ENCODE measurements around the gene TTC28.

Gene TTC28

DNA sequence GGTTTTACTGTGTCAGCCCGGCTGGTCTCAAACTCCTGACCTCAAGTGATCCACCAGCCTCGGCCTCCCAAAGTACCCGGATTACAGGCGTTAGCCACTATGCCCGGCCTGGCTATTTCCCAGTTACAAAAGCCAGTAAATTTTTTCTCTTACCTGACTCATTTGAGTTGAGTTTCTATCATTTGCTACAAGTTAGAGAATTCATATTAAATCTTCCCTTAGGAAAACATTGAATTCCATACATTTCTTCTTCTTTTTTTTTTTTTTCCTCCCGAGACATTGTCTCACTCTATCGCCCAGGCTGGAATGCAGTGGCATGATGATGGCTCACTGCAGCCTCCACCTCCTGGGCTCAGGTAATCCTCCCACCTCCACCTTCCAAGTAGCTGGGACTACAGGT is 36.0 kb upstream of the TTC28 start:
- Histone ChIP-seq H3K23ac (ENCODE audit: low read length) (no peak overlapping the region), H3K36me3 (ENCODE audit: control insufficient read depth, insufficient read depth, low read length) (no peaks in the 10 kb centered on the region), H3K79me1 (ENCODE audit: low read length) (no peaks in the 10 kb centered on the region), H3K27ac (ENCODE audit: low read depth, low read length) (no peak overlapping the region), H3K4me2 (ENCODE audit: low read length) (no peak overlapping the region), H2AK5ac (ENCODE audit: low read length) (no peak overlapping the region), H3K4ac (ENCODE audit: low read depth, low read length) (no peak overlapping the region), H2BK5ac (ENCODE audit: low read length) (no peak overlapping the region), H4K5ac (ENCODE audit: low read length) (no peak overlapping the region), H3K4me3 (ENCODE audit: low read length) (no peak overlapping the region), H3K27me3 (ENCODE audit: insufficient read depth, low read length, poor library complexity) (no peaks in the 10 kb centered on the region), H3K9ac (ENCODE audit: low read length) (no peak overlapping the region), H3K56ac (ENCODE audit: low read length) (no peak overlapping the region), H3K79me2 (ENCODE audit: control insufficient read depth, insufficient read depth, low read length) (no peaks in the 10 kb centered on the region), H2BK15ac (replicated peaks; ENCODE audit: low read depth) (no peak overlapping the region), H2BK120ac (ENCODE audit: low read depth, low read length) (no peak overlapping the region), H3K18ac (ENCODE audit: low read length) (no peak overlapping the region), H4K8ac (ENCODE audit: low read depth, low read length) (no peak overlapping the region), H3K4me1 (ENCODE audit: control insufficient read depth, low read depth, low read length) (no peaks in the 10 kb centered on the region)
- no CpG with 5 or more reads among the region's 7 CpGs for WGBS (ENCODE audit: extremely low coverage, insufficient coverage, low lambda C conversion rate)
- no peak for DNase-seq

DNA sequence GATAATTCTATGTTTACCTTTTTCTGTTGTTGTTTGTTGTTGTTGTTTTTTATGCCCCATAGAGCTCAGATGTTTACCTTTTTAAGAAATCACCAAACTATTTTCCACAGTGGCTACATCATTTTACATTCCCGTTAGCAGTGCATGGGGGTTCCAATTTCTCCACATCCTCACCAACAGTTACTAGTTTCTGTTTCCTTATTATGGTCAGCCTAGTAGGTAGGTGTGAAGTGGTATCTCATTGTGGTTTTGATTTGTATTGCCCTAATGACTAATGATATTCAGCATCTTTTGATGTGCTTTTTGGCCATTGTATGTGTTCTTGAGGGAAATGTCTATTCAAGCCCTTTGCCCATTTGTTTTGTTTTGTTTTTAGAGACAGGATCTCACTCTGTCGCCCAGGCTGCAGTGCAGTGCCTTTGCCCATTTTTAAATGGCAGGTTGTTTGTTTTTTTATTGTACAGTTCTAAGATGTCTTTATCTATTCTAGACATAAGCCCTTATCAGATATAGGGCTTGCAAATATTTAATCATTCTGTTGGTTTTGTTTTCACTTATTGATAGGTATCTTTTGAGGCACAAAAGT is 34.5 kb upstream of the TTC28 start:
- H3K4me3 ChIP-seq (ENCODE audit: low read length): no peak overlapping the region
- no peak overlapping the region for H3K9ac ChIP-seq (ENCODE audit: low read length)
- no peaks in the 10 kb centered on the region for H3K79me2 ChIP-seq (ENCODE audit: control insufficient read depth, insufficient read depth, low read length)
- no peaks in the 10 kb centered on the region for H3K79me1 ChIP-seq (ENCODE audit: low read length)
- H3K18ac ChIP-seq (ENCODE audit: low read length): no peak overlapping the region
- H3K4ac ChIP-seq (ENCODE audit: low read depth, low read length): no peak overlapping the region
- H3K27ac ChIP-seq (ENCODE audit: low read depth, low read length): no peak overlapping the region
- H3K4me2 ChIP-seq (ENCODE audit: low read length): no peak overlapping the region
- DNase-seq: no peak
- no peak overlapping the region for H3K23ac ChIP-seq (ENCODE audit: low read length)
- no peak overlapping the region for H2BK120ac ChIP-seq (ENCODE audit: low read depth, low read length)
- no peak overlapping the region for H2BK5ac ChIP-seq (ENCODE audit: low read length)
- WGBS (ENCODE audit: extremely low coverage, insufficient coverage, low lambda C conversion rate): no CpG with 5 or more reads among the region's 2 CpGs
- H3K27me3 ChIP-seq (ENCODE audit: insufficient read depth, low read length, poor library complexity): no peaks in the 10 kb centered on the region
- H3K56ac ChIP-seq (ENCODE audit: low read length): no peak overlapping the region
- H2AK5ac ChIP-seq (ENCODE audit: low read length): no peak overlapping the region
- H3K4me1 ChIP-seq (ENCODE audit: control insufficient read depth, low read depth, low read length): no peaks in the 10 kb centered on the region
- no peak overlapping the region for H4K5ac ChIP-seq (ENCODE audit: low read length)
- H4K8ac ChIP-seq (ENCODE audit: low read depth, low read length): no peak overlapping the region
- H2BK15ac ChIP-seq (replicated peaks; ENCODE audit: low read depth): no peak overlapping the region
- H3K36me3 ChIP-seq (ENCODE audit: control insufficient read depth, insufficient read depth, low read length): no peaks in the 10 kb centered on the region

DNA sequence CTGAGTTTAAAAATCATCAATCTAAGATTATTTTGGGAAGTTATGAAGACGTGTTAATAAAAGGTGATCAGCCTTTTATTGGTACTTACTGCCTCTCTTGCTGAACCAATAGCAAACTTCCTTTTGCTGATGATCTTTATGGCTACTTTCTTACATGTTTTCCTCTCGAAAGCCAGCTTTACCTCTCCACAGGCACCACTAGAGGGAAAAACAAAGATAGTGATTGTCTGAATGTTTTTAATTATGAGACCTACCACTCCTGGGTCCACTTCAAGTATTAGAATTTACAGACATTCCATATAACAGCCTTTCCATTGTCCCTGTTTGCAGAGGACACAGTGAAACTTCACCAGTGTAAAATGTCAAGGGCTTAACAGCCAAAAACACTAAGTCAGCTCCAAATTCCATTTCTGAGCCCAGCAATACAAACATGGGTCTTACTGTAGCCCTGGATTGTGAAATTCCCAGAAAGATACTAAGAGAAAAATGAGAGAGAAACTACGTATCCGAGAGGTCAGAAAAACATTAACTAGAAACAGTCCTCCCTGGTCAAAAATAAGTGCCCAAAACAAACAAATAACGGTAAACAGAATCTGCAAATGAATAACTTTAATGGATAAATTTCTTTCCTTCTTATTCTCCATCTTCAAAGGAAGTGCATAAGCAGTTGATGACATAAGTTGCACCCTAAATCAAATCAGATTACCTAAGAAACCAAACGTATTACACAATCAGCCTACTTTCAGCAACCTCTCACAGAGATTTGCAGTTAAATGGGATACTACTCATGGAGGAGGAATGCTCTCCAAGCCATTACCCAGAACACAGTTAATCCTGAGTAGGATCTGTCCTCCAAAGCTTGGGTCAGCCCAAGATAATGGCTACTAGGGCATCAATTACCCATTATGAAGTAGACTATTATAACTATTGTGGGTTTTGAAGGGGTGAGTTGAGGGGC is 32.5 kb upstream of the TTC28 start:
- Histone ChIP-seq H2BK5ac (ENCODE audit: low read length) (no peak overlapping the region), H3K18ac (ENCODE audit: low read length) (no peak overlapping the region), H3K9ac (ENCODE audit: low read length) (no peak overlapping the region), H2BK15ac (replicated peaks; ENCODE audit: low read depth) (no peak overlapping the region), H2AK5ac (ENCODE audit: low read length) (no peak overlapping the region), H3K4me2 (ENCODE audit: low read length) (no peak overlapping the region), H2BK120ac (ENCODE audit: low read depth, low read length) (no peak overlapping the region), H3K79me2 (ENCODE audit: control insufficient read depth, insufficient read depth, low read length) (no peaks in the 10 kb centered on the region), H3K4ac (ENCODE audit: low read depth, low read length) (no peak overlapping the region), H3K23ac (ENCODE audit: low read length) (no peak overlapping the region), H3K4me3 (ENCODE audit: low read length) (no peak overlapping the region), H3K79me1 (ENCODE audit: low read length) (no peaks in the 10 kb centered on the region), H4K8ac (ENCODE audit: low read depth, low read length) (no peak overlapping the region), H3K27me3 (ENCODE audit: insufficient read depth, low read length, poor library complexity) (no peaks in the 10 kb centered on the region), H3K36me3 (ENCODE audit: control insufficient read depth, insufficient read depth, low read length) (peaks cover 3% of the 10 kb centered on the region), H3K56ac (ENCODE audit: low read length) (no peak overlapping the region), H4K5ac (ENCODE audit: low read length) (no peak overlapping the region), H3K27ac (ENCODE audit: low read depth, low read length) (no peak overlapping the region), H3K4me1 (ENCODE audit: control insufficient read depth, low read depth, low read length) (no peaks in the 10 kb centered on the region)
- peak; percentile 75 for DNase-seq
- no CpG with 5 or more reads among the region's 6 CpGs for whole genome bisulfite sequencing (ENCODE audit: extremely low coverage, insufficient coverage, low lambda C conversion rate)

DNA sequence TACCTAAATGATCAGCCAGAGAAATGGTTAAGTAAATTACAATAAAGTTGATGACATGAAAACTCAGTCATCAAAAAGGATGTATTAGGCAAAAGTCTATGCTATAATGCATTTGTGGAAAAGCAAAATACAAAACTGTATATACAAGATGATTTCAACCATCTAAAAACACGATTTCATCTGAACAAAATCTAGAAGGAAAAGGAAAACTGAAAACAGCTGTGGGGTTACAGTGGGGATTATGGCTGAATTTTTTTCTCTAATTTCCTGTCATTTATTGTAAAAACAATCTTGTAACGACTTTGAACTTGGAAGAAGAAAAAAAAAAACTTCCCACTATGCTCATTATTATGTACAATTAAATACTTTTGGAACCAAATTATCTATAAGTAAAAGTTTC is 31.7 kb upstream of the TTC28 start:
- Histone ChIP-seq H2BK120ac (ENCODE audit: low read depth, low read length) (no peak overlapping the region), H3K79me2 (ENCODE audit: control insufficient read depth, insufficient read depth, low read length) (no peaks in the 10 kb centered on the region), H3K4me2 (ENCODE audit: low read length) (no peak overlapping the region), H2BK15ac (replicated peaks; ENCODE audit: low read depth) (no peak overlapping the region), H3K4me1 (ENCODE audit: control insufficient read depth, low read depth, low read length) (no peaks in the 10 kb centered on the region), H3K56ac (ENCODE audit: low read length) (no peak overlapping the region), H3K36me3 (ENCODE audit: control insufficient read depth, insufficient read depth, low read length) (peaks cover 6% of the 10 kb centered on the region), H4K5ac (ENCODE audit: low read length) (no peak overlapping the region), H3K27me3 (ENCODE audit: insufficient read depth, low read length, poor library complexity) (no peaks in the 10 kb centered on the region), H3K4ac (ENCODE audit: low read depth, low read length) (no peak overlapping the region), H2BK5ac (ENCODE audit: low read length) (no peak overlapping the region), H3K9ac (ENCODE audit: low read length) (no peak overlapping the region), H3K4me3 (ENCODE audit: low read length) (no peak overlapping the region), H2AK5ac (ENCODE audit: low read length) (no peak overlapping the region), H3K18ac (ENCODE audit: low read length) (no peak overlapping the region), H3K79me1 (ENCODE audit: low read length) (no peaks in the 10 kb centered on the region), H3K23ac (ENCODE audit: low read length) (no peak overlapping the region), H4K8ac (ENCODE audit: low read depth, low read length) (no peak overlapping the region), H3K27ac (ENCODE audit: low read depth, low read length) (no peak overlapping the region)
- no CpG with 5 or more reads among the region's 2 CpGs for WGBS (ENCODE audit: extremely low coverage, insufficient coverage, low lambda C conversion rate)
- no peak for DNase-seq

DNA sequence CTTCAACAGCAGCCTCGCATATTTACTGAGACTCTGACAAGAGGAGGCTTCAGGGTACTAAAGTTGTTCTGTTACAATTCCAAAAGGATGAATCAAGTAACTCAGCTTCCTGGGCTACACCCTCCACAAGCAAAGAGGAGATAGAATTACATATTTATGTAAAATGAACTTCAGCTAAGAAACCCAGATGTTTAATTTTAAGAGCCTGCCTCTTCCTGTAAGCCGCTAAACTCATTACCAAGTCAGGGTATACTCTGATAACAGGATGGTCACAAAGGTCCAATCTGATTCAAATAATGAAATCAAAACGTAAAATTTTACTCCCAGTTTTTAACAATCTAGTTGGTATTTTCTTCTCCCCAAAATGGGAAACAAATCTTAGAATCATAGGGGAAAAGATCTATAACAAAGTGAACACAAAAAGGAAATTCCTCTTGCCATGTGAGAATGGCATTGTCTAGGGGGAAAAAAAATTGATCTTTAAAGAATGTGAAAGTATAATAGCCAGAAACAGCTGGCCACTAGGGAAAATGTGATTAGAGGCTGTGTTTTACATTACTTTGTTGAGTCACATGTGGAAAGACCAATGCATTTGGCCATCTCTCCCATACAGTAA is 31.0 kb upstream of the TTC28 start:
- Histone ChIP-seq H2BK120ac (ENCODE audit: low read depth, low read length) (no peak overlapping the region), H3K9ac (ENCODE audit: low read length) (no peak overlapping the region), H3K27ac (ENCODE audit: low read depth, low read length) (no peak overlapping the region), H3K23ac (ENCODE audit: low read length) (no peak overlapping the region), H2AK5ac (ENCODE audit: low read length) (no peak overlapping the region), H3K79me2 (ENCODE audit: control insufficient read depth, insufficient read depth, low read length) (no peaks in the 10 kb centered on the region), H3K56ac (ENCODE audit: low read length) (no peak overlapping the region), H3K18ac (ENCODE audit: low read length) (no peak overlapping the region), H2BK5ac (ENCODE audit: low read length) (no peak overlapping the region), H3K4ac (ENCODE audit: low read depth, low read length) (no peak overlapping the region), H3K4me3 (ENCODE audit: low read length) (no peak overlapping the region), H4K5ac (ENCODE audit: low read length) (no peak overlapping the region), H3K4me1 (ENCODE audit: control insufficient read depth, low read depth, low read length) (no peaks in the 10 kb centered on the region), H4K8ac (ENCODE audit: low read depth, low read length) (no peak overlapping the region), H3K4me2 (ENCODE audit: low read length) (no peak overlapping the region), H3K27me3 (ENCODE audit: insufficient read depth, low read length, poor library complexity) (no peaks in the 10 kb centered on the region), H3K36me3 (ENCODE audit: control insufficient read depth, insufficient read depth, low read length) (peaks cover 8% of the 10 kb centered on the region), H3K79me1 (ENCODE audit: low read length) (no peaks in the 10 kb centered on the region), H2BK15ac (replicated peaks; ENCODE audit: low read depth) (no peak overlapping the region)
- no peak for DNase-seq
- no CpG with 5 or more reads among the region's 3 CpGs for WGBS (ENCODE audit: extremely low coverage, insufficient coverage, low lambda C conversion rate)

Data from mesendoderm (in vitro differentiated cells).